NCI-H748 treated with DMSO at 0.1 percent for 48 hours (cell line): Measurements from ENCODE around the gene VWDE.
"Not testable (repeated sequence)": the region's sequence is repeated elsewhere in the genome, so short reads cannot be mapped to it uniquely, and the experiment has no call there.

ENCODE experiments used
- DNase-seq: peaks from one replicate; lab custom pipeline; 2025; lab: John Stamatoyannopoulos, UW

Gene VWDE

GRCh38 chr7:12403287-12404181, at the start of gene VWDE:
Gene VWDE (minus strand): TSS chr7:12403865. CDS start chr7:12403716, 149 bp downstream.
- DNase-seq: peak; percentile 80

- DNase-seq: not testable (repeated sequence)
Measured at GRCh38 chr7:12453136-12453535, 49.5 kb upstream of the VWDE start.

- DNase-seq: no peak
Measured at GRCh38 chr7:12450615-12451014, 47.0 kb upstream of the VWDE start.

- no peak for DNase-seq
Measured at GRCh38 chr7:12444785-12445184, 41.1 kb upstream of the VWDE start.

GRCh38 chr7:12440229-12440628, 36.6 kb upstream of the VWDE start:
- DNase-seq: no peak

- peak; percentile 64 for DNase-seq
Measured at GRCh38 chr7:12436896-12437535, 33.4 kb upstream of the VWDE start.

GRCh38 chr7:12436126-12436525, 32.5 kb upstream of the VWDE start:
- DNase-seq: no peak

- peak; percentile 22 for DNase-seq
Measured at GRCh38 chr7:12434012-12434642, 30.5 kb upstream of the VWDE start.

GRCh38 chr7:12431886-12432556, 28.4 kb upstream of the VWDE start:
- no peak for DNase-seq

GRCh38 chr7:12425311-12425710, 21.6 kb upstream of the VWDE start:
- no peak for DNase-seq

- DNase-seq: no peak
Measured at GRCh38 chr7:12423997-12424745, 20.5 kb upstream of the VWDE start.

- no peak for DNase-seq
Measured at GRCh38 chr7:12423355-12423996, 19.8 kb upstream of the VWDE start.

- DNase-seq: no peak
Measured at GRCh38 chr7:12422554-12423320, 19.1 kb upstream of the VWDE start.

- no peak for DNase-seq
Measured at GRCh38 chr7:12418452-12418851, 14.8 kb upstream of the VWDE start.

- no peak for DNase-seq
Measured at GRCh38 chr7:12415072-12415471, 11.4 kb upstream of the VWDE start.

- no peak for DNase-seq
Measured at GRCh38 chr7:12412407-12412806, 8.7 kb upstream of the VWDE start.

- no peak for DNase-seq
Measured at GRCh38 chr7:12410523-12410922, 6.9 kb upstream of the VWDE start.

GRCh38 chr7:12409097-12409711, 5.5 kb upstream of the VWDE start:
- DNase-seq: no peak

GRCh38 chr7:12407652-12408051, 4.0 kb upstream of the VWDE start:
- not testable (repeated sequence) for DNase-seq

- DNase-seq: no peak
Measured at GRCh38 chr7:12402365-12402725, 1.3 kb downstream of the VWDE start.
